AG10803 (cell line): ENCODE data around the gene FARP1.

ENCODE experiments used
- DNase-seq: peaks from one replicate; pipeline ENCODE4 v3.0.0; 2010; ENCODE audit warnings: low read depth
- H3K4me3 ChIP-seq: 2 replicates; pipeline ENCODE4 v1.5.1; 2011; ENCODE audit warnings: mild to moderate bottlenecking, low read length, control low read depth
- CTCF ChIP-seq: conservative IDR thresholded peaks from 2 replicates; pipeline ENCODE4 v1.5.1; 2011; ENCODE audit warnings: mild to moderate bottlenecking, low read length, control low read depth, inconsistent platforms

The FARP1 gene

GRCh38 chr13:98111168-98112098 lies 31.5 kb upstream of the FARP1 start:
- no peak for DNase-seq
- no peak for TF ChIP-seq CTCF
- no peak overlapping the region for H3K4me3 ChIP-seq

- DNase-seq, result no peak
- no peak for TF ChIP-seq CTCF
- no peak overlapping the region for H3K4me3 ChIP-seq
These were observed 30.4 kb upstream of the FARP1 start for GRCh38 chr13:98112456-98112855.

GRCh38 chr13:98118865-98119264 lies 24.0 kb upstream of the FARP1 start:
- H3K4me3 ChIP-seq, result no peak overlapping the region
- DNase-seq, result no peak
- TF ChIP-seq CTCF, result no peak

GRCh38 chr13:98123176-98123575 lies 19.7 kb upstream of the FARP1 start:
- no peak overlapping the region for H3K4me3 ChIP-seq
- no peak for TF ChIP-seq CTCF
- DNase-seq, result no peak

GRCh38 chr13:98129059-98129746 lies 13.7 kb upstream of the FARP1 start:
- DNase-seq, result peak; percentile 64
- TF ChIP-seq CTCF, result no peak
- H3K4me3 ChIP-seq, result no peak overlapping the region

- TF ChIP-seq CTCF, result no peak
- DNase-seq, result no peak
These were observed 8.9 kb upstream of the FARP1 start for GRCh38 chr13:98133946-98134345.

More at GRCh38 chr13:98133946-98134345, 8.9 kb upstream of the FARP1 start:
- H3K4me3 ChIP-seq, result no peak overlapping the region
